ENCODE results near the gene PSAPL1. TPM values are rescaled to one million over a fixed set of nuclear protein-coding genes. Genes with fewer than 3 reads are reported as not detected.

The PSAPL1 gene
- total RNA-seq, 1 experiment from 2014 or later, result not detected

DNA sequence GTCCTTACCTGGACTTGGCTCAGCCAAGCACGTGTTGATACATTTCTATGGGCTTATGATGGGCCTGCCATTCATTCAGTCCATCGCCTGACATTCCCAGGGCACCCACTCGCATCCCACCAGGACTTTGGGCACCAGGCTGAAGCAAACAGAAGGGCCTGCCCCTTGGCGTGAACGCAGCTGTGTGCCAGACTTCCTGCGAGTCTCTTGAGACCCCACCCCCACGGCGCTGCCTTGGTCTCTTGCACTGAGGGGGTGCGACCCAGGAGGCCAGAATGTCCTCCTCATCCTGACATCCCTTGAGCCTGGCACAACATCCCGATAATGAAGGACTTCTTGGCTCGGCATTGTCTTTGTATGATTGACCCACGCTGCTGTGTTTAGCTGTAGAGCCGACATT is 1.5 kb upstream of the PSAPL1 start:
- CTCF ChIA-PET, result interaction anchor here (0.8 kb wide), 1 partner anchor 10 kb away, joined by 3 read pairs; no protein-coding TSS in a partner anchor
- TF ChIP-seq TP53 (CRISPR knock-in tag; IDR thresholded peaks at IDR 0.05), result no peak
- no peak for TF ChIP-seq FOXK1 (CRISPR knock-in tag; IDR thresholded peaks at IDR 0.05)
- TF ChIP-seq, protein P1, sequence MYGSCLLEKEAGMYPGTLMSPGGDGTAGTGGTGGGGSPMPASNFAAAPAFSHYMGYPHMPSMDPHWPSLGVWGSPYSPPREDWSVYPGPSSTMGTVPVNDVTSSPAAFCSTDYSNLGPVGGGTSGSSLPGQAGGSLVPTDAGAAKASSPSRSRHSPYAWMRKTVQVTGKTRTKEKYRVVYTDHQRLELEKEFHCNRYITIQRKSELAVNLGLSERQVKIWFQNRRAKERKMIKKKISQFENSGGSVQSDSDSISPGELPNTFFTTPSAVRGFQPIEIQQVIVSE (CRISPR knock-in tag; IDR thresholded peaks at IDR 0.05; ENCODE audit: borderline replicate concordance), result no peak
- no peak for TF ChIP-seq ZNF263 (CRISPR knock-in tag; IDR thresholded peaks at IDR 0.05; ENCODE audit: low read depth)
- TF ChIP-seq, protein P2, sequence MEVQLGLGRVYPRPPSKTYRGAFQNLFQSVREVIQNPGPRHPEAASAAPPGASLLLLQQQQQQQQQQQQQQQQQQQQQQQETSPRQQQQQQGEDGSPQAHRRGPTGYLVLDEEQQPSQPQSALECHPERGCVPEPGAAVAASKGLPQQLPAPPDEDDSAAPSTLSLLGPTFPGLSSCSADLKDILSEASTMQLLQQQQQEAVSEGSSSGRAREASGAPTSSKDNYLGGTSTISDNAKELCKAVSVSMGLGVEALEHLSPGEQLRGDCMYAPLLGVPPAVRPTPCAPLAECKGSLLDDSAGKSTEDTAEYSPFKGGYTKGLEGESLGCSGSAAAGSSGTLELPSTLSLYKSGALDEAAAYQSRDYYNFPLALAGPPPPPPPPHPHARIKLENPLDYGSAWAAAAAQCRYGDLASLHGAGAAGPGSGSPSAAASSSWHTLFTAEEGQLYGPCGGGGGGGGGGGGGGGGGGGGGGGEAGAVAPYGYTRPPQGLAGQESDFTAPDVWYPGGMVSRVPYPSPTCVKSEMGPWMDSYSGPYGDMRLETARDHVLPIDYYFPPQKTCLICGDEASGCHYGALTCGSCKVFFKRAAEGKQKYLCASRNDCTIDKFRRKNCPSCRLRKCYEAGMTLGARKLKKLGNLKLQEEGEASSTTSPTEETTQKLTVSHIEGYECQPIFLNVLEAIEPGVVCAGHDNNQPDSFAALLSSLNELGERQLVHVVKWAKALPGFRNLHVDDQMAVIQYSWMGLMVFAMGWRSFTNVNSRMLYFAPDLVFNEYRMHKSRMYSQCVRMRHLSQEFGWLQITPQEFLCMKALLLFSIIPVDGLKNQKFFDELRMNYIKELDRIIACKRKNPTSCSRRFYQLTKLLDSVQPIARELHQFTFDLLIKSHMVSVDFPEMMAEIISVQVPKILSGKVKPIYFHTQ (CRISPR knock-in tag; IDR thresholded peaks at IDR 0.05), result no peak
- TF ChIP-seq HMGA2 (CRISPR knock-in tag; IDR thresholded peaks at IDR 0.05), result no peak
- TF ChIP-seq, protein P3, sequence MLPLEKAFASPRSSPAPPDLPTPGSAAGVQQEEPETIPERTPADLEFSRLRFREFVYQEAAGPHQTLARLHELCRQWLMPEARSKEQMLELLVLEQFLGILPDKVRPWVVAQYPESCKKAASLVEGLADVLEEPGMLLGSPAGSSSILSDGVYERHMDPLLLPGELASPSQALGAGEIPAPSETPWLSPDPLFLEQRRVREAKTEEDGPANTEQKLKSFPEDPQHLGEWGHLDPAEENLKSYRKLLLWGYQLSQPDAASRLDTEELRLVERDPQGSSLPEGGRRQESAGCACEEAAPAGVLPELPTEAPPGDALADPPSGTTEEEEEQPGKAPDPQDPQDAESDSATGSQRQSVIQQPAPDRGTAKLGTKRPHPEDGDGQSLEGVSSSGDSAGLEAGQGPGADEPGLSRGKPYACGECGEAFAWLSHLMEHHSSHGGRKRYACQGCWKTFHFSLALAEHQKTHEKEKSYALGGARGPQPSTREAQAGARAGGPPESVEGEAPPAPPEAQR (CRISPR knock-in tag; IDR thresholded peaks at IDR 0.05), result no peak
- TF ChIP-seq NR1H2 (CRISPR knock-in tag; IDR thresholded peaks at IDR 0.05), result no peak
- TF ChIP-seq NFYB (CRISPR knock-in tag; conservative IDR thresholded peaks at IDR 0.05; ENCODE audit: low read depth), result no peak
- no peak for TF ChIP-seq TEAD4 (CRISPR knock-in tag; IDR thresholded peaks at IDR 0.05)
- TF ChIP-seq, protein P4, sequence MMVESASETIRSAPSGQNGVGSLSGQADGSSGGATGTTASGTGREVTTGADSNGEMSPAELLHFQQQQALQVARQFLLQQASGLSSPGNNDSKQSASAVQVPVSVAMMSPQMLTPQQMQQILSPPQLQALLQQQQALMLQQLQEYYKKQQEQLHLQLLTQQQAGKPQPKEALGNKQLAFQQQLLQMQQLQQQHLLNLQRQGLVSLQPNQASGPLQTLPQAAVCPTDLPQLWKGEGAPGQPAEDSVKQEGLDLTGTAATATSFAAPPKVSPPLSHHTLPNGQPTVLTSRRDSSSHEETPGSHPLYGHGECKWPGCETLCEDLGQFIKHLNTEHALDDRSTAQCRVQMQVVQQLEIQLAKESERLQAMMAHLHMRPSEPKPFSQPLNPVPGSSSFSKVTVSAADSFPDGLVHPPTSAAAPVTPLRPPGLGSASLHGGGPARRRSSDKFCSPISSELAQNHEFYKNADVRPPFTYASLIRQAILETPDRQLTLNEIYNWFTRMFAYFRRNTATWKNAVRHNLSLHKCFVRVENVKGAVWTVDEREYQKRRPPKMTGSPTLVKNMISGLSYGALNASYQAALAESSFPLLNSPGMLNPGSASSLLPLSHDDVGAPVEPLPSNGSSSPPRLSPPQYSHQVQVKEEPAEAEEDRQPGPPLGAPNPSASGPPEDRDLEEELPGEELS (CRISPR knock-in tag; IDR thresholded peaks at IDR 0.05), result no peak
- TF ChIP-seq GTF2I (CRISPR knock-in tag; conservative IDR thresholded peaks at IDR 0.05), result no peak
- TF ChIP-seq, protein P5, sequence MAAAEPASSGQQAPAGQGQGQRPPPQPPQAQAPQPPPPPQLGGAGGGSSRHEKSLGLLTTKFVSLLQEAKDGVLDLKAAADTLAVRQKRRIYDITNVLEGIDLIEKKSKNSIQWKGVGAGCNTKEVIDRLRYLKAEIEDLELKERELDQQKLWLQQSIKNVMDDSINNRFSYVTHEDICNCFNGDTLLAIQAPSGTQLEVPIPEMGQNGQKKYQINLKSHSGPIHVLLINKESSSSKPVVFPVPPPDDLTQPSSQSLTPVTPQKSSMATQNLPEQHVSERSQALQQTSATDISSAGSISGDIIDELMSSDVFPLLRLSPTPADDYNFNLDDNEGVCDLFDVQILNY (CRISPR knock-in tag; IDR thresholded peaks at IDR 0.05), result no peak
- TF ChIP-seq, protein P6, sequence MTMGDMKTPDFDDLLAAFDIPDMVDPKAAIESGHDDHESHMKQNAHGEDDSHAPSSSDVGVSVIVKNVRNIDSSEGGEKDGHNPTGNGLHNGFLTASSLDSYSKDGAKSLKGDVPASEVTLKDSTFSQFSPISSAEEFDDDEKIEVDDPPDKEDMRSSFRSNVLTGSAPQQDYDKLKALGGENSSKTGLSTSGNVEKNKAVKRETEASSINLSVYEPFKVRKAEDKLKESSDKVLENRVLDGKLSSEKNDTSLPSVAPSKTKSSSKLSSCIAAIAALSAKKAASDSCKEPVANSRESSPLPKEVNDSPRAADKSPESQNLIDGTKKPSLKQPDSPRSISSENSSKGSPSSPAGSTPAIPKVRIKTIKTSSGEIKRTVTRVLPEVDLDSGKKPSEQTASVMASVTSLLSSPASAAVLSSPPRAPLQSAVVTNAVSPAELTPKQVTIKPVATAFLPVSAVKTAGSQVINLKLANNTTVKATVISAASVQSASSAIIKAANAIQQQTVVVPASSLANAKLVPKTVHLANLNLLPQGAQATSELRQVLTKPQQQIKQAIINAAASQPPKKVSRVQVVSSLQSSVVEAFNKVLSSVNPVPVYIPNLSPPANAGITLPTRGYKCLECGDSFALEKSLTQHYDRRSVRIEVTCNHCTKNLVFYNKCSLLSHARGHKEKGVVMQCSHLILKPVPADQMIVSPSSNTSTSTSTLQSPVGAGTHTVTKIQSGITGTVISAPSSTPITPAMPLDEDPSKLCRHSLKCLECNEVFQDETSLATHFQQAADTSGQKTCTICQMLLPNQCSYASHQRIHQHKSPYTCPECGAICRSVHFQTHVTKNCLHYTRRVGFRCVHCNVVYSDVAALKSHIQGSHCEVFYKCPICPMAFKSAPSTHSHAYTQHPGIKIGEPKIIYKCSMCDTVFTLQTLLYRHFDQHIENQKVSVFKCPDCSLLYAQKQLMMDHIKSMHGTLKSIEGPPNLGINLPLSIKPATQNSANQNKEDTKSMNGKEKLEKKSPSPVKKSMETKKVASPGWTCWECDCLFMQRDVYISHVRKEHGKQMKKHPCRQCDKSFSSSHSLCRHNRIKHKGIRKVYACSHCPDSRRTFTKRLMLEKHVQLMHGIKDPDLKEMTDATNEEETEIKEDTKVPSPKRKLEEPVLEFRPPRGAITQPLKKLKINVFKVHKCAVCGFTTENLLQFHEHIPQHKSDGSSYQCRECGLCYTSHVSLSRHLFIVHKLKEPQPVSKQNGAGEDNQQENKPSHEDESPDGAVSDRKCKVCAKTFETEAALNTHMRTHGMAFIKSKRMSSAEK (CRISPR knock-in tag; IDR thresholded peaks at IDR 0.05; ENCODE audit: borderline replicate concordance), result no peak
- no peak for TF ChIP-seq CREB1 (CRISPR knock-in tag; IDR thresholded peaks at IDR 0.05)
- TF ChIP-seq ZNF416 (CRISPR knock-in tag; IDR thresholded peaks at IDR 0.05), result no peak
- TF ChIP-seq, protein P7, sequence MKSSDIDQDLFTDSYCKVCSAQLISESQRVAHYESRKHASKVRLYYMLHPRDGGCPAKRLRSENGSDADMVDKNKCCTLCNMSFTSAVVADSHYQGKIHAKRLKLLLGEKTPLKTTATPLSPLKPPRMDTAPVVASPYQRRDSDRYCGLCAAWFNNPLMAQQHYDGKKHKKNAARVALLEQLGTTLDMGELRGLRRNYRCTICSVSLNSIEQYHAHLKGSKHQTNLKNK (CRISPR knock-in tag; IDR thresholded peaks at IDR 0.05), result no peak

More for the DNA sequence above, 1.5 kb upstream of the PSAPL1 start:
- peaks cover 20% of the 10 kb centered on the region for H3K4me1 Mint-ChIP-seq
- H3K27me3 Mint-ChIP-seq (ENCODE audit: low read depth), result peaks cover 9% of the 10 kb centered on the region
- H3K9me3 Mint-ChIP-seq, result peaks cover 15% of the 10 kb centered on the region
- POLR2A ChIA-PET, result no interaction called here
- ATAC-seq, result no peak
- no peak overlapping the region for H3K27ac Mint-ChIP-seq
- no peak for DNase-seq (ENCODE audit: low spot score)
- H3K4me3 Mint-ChIP-seq, result no peak overlapping the region
- H3K36me3 Mint-ChIP-seq, result peaks cover 7% of the 10 kb centered on the region; the same call in 1 of the 2 replicates
